H1 (cell line): ENCODE measurements around the gene PRKAG1. TPM values are rescaled to one million over a fixed set of nuclear protein-coding genes. Genes with fewer than 3 reads are reported as not detected.

Source experiments
- GTF2F1 ChIP-seq: IDR thresholded peaks from 2 replicates; pipeline ENCODE4 v1.6.1; 2012; ENCODE audit warnings: low read depth, low read length, improper control_type of control experiment, borderline replicate concordance
- HDAC6 ChIP-seq: IDR thresholded peaks from one replicate; pipeline ENCODE4 v1.7.1; 2012; ENCODE audit warnings: low read depth, mild to moderate bottlenecking, inconsistent platforms, low read length, moderate library complexity
- JUND ChIP-seq: IDR thresholded peaks from 2 replicates; pipeline ENCODE4 v1.6.1; 2011; ENCODE audit warnings: mild to moderate bottlenecking, improper control_type of control experiment, low read length
- KDM4A ChIP-seq: IDR thresholded peaks from one replicate; pipeline ENCODE4 v1.7.1; 2012; ENCODE audit warnings: low read depth, mild to moderate bottlenecking, moderate library complexity, low read length, inconsistent platforms; ENCODE audit not compliant: severe bottlenecking
- MAFK ChIP-seq: IDR thresholded peaks from 2 replicates; pipeline ENCODE4 v1.6.1; 2012; ENCODE audit warnings: low read depth, mild to moderate bottlenecking, improper control_type of control experiment, low read length
- SIN3A ChIP-seq, 2 experiments: IDR thresholded peaks in 1 of 2; conservative IDR thresholded peaks in 1 of 2; 2 replicates each; pipeline ENCODE4 v1.6.1; 2011 to 2012; ENCODE audit warnings: low read length in 2 of 2, improper control_type of control experiment in 1 of 2, low read depth in 1 of 2, mild to moderate bottlenecking in 1 of 2
- polyA plus RNA-seq, 7 experiments: library from polyadenylated mRNA; depleted of rRNA in 3 of 7; stranded (reverse) in 5 of 7; unstranded in 2 of 7; fragments of >200 nt in 5 of 7; fragments of 200-250 nt in 2 of 7; gene quantifications; 1 replicate in 5 of 7; 2 replicates in 1 of 7; 4 replicates in 1 of 7; pipeline versions ENCODE4 v1.2.1 to v1.2.3, GENCODE V29; 2011 to 2013; ENCODE audit warnings: missing spikeins in 2 of 7, mixed read lengths in 2 of 7
- total RNA-seq: library from RNA; stranded (reverse); fragmentation: NEBNext Ultra II Directional; extraction: Animal tissue kit (Norgen Biotek cat#: 25700); gene quantifications from 2 replicates; pipeline ENCODE4 v1.2.1, GENCODE V29; 2021
- TF ChIP-seq, protein P1 (sequence below): fragments of 300-600 bp; sonication (generic); IDR thresholded peaks from 2 replicates; pipeline ENCODE4 v1.7.1; 2012; ENCODE audit warnings: low read length, moderate library complexity, mild to moderate bottlenecking, inconsistent platforms; ENCODE audit not compliant: insufficient replicate concordance
- TF ChIP-seq, protein P2 (sequence below): IDR thresholded peaks from 2 replicates; pipeline ENCODE4 v1.6.1; 2011; ENCODE audit warnings: low read length, improper control_type of control experiment

PRKAG1 gene
- total and polyA plus RNA-seq, 2 of the 8 experiments (the other 6 are each of a cell fraction or from before 2014, with no cell fraction given) = 38.6 to 57.5 TPM

DNA sequence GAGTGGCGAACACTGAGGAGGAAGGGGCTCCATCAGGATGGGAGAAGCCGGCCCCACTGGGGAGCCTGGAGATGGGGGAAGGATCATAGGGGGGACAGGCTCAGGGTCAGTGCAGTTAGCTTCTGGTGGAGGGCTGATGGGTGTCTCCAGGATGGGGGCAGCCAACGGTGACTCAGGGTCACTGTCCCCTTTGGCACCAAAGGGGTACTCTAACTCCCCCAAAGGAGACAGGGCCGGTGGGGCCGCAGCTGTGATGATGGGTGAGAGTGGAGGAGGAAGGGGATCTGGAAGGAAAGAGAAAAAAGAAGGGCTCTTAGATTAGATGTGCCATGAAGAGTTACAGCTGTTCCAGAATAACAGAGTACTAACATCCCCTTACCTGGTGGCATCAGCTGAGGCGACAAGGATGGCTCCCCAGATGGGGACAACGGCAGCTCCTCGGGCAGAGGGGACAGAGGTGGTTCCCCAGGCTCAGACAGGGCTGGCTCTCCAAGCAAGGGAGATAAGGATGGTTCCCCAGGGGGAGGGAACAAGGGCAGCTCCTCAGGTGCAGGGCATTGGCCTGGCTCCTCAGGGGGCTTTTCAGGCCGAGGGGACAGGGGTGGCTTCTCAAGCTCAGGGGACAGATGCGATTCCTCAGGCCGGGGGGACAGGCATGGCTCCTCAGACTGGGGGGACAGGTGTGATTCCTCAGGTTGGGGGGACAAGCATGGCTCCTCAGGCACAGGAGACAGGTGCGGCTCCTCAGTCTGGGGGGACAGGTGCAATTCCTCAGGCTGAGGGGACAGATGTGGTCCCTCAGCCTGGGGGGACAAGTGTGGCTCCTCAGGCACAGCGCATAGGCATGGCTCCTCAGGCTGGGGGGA lies 32.2 kb upstream of the PRKAG1 start (continued):
- TF ChIP-seq, protein P1, sequence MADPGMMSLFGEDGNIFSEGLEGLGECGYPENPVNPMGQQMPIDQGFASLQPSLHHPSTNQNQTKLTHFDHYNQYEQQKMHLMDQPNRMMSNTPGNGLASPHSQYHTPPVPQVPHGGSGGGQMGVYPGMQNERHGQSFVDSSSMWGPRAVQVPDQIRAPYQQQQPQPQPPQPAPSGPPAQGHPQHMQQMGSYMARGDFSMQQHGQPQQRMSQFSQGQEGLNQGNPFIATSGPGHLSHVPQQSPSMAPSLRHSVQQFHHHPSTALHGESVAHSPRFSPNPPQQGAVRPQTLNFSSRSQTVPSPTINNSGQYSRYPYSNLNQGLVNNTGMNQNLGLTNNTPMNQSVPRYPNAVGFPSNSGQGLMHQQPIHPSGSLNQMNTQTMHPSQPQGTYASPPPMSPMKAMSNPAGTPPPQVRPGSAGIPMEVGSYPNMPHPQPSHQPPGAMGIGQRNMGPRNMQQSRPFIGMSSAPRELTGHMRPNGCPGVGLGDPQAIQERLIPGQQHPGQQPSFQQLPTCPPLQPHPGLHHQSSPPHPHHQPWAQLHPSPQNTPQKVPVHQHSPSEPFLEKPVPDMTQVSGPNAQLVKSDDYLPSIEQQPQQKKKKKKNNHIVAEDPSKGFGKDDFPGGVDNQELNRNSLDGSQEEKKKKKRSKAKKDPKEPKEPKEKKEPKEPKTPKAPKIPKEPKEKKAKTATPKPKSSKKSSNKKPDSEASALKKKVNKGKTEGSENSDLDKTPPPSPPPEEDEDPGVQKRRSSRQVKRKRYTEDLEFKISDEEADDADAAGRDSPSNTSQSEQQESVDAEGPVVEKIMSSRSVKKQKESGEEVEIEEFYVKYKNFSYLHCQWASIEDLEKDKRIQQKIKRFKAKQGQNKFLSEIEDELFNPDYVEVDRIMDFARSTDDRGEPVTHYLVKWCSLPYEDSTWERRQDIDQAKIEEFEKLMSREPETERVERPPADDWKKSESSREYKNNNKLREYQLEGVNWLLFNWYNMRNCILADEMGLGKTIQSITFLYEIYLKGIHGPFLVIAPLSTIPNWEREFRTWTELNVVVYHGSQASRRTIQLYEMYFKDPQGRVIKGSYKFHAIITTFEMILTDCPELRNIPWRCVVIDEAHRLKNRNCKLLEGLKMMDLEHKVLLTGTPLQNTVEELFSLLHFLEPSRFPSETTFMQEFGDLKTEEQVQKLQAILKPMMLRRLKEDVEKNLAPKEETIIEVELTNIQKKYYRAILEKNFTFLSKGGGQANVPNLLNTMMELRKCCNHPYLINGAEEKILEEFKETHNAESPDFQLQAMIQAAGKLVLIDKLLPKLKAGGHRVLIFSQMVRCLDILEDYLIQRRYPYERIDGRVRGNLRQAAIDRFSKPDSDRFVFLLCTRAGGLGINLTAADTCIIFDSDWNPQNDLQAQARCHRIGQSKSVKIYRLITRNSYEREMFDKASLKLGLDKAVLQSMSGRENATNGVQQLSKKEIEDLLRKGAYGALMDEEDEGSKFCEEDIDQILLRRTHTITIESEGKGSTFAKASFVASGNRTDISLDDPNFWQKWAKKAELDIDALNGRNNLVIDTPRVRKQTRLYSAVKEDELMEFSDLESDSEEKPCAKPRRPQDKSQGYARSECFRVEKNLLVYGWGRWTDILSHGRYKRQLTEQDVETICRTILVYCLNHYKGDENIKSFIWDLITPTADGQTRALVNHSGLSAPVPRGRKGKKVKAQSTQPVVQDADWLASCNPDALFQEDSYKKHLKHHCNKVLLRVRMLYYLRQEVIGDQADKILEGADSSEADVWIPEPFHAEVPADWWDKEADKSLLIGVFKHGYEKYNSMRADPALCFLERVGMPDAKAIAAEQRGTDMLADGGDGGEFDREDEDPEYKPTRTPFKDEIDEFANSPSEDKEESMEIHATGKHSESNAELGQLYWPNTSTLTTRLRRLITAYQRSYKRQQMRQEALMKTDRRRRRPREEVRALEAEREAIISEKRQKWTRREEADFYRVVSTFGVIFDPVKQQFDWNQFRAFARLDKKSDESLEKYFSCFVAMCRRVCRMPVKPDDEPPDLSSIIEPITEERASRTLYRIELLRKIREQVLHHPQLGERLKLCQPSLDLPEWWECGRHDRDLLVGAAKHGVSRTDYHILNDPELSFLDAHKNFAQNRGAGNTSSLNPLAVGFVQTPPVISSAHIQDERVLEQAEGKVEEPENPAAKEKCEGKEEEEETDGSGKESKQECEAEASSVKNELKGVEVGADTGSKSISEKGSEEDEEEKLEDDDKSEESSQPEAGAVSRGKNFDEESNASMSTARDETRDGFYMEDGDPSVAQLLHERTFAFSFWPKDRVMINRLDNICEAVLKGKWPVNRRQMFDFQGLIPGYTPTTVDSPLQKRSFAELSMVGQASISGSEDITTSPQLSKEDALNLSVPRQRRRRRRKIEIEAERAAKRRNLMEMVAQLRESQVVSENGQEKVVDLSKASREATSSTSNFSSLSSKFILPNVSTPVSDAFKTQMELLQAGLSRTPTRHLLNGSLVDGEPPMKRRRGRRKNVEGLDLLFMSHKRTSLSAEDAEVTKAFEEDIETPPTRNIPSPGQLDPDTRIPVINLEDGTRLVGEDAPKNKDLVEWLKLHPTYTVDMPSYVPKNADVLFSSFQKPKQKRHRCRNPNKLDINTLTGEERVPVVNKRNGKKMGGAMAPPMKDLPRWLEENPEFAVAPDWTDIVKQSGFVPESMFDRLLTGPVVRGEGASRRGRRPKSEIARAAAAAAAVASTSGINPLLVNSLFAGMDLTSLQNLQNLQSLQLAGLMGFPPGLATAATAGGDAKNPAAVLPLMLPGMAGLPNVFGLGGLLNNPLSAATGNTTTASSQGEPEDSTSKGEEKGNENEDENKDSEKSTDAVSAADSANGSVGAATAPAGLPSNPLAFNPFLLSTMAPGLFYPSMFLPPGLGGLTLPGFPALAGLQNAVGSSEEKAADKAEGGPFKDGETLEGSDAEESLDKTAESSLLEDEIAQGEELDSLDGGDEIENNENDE = no peak
- no peak for TF ChIP-seq JUND
- no peak for TF ChIP-seq HDAC6
- TF ChIP-seq KDM4A = no peak
- no peak for TF ChIP-seq MAFK
- TF ChIP-seq GTF2F1 = no peak
- TF ChIP-seq, protein P2, sequence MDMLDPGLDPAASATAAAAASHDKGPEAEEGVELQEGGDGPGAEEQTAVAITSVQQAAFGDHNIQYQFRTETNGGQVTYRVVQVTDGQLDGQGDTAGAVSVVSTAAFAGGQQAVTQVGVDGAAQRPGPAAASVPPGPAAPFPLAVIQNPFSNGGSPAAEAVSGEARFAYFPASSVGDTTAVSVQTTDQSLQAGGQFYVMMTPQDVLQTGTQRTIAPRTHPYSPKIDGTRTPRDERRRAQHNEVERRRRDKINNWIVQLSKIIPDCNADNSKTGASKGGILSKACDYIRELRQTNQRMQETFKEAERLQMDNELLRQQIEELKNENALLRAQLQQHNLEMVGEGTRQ = no peak
- TF ChIP-seq SIN3A (conservative IDR thresholded peaks at IDR 0.05 in 1 of 2, IDR thresholded peaks at IDR 0.05 in 1 of 2; ENCODE audit: low read depth in 1 of 2, low read length in 2 of 2) = no peak
